Epithelial cell of umbilical artery (primary cell): Measurements from ENCODE around the gene ZNF77. TPM values are rescaled to one million over a fixed set of nuclear protein-coding genes. Genes with fewer than 3 reads are reported as not detected.

Experiments used
- total RNA-seq: library from RNA; depleted of rRNA; stranded (reverse); fragments of >200 nt; gene quantifications from 2 replicates; pipeline ENCODE4 v1.2.3, GENCODE V29; 2014

Gene ZNF77
- 9.7 and 16.3 TPM in 2 replicates for total RNA-seq

DNA sequence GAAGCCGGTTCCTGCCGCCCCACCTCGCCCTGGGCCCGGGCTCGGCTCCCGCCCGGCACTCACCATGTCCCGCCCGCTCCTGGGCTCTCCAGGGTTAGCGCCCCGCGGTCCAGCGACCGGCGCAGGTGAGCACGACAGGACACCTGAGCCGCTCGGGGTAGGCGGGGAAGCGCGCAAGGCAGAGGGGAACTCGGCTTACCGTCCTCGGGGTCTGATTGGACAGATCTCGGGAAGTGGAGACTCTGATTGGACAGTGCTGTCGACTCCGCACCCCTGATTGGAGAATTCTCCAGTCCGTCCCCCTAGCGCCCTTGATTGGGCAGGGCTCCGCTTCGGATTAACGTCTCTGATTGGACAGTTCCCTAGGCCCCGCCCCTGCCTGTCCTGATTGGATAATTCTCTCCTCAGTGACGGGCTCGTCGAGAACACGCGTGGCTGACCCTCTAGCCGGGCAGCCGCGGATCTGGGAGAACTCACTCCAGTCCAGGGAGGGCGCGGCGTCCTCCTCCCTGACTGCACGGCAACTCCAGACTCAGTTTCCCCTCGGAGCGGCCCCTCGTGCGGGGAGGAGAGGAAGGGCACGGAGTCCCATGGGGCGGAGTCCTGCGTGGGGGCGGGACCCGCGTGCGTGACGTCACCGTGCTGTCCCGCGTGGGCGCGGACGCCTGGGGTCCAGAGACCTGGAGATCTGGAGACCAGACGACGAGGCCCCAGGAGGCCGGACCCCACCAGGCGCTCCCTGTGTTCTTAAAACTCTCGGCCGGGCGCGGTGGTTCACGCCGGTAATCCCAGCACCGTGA, at the start of gene ZNF77:
ZNF77 (minus strand) TSS at position 197 of the 800 bp plus-strand sequence; CDS start at position 66, 131 bp downstream.

DNA sequence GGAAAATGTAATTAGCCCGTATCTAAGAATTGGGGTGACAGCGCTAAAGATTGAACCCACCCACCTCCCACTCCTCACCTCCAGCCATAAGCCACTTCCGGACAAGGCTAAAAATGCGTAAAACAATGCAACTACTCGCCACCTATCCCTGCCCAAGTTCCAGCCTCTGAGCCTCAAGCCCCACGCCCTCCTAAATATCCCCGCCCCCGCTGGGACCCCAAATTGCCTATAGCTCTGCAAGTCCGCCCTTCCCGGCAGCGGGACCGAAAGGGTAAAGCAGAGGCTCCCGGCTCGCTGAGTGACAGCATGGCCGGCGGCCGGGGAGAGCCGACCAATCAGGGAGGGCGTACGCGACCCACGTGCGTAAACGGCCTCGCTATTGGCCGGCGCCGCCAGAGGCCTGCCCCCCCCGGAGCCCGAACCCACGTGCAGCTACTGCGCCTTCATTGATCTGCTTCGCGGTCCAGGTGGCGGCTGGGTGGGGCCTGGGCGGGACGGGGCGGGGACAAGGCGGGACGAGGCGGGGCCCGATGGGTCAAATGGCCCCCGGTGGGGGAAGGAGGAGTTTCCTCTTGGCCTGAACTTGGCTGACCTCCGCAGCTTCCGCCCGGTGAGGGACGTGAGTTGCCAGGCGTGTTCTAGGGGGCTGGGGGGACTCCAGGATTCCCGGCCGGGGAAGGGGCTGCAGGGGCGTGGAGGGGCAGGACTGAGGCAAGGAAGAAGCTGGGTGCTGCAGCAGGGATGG, 32.4 kb upstream of the ZNF77 start, which contains the start of gene TLE6:
TLE6 (plus strand) TSS at position 564 of the 745 bp plus-strand sequence. CDS start 670 bp downstream, outside the sequence.

DNA sequence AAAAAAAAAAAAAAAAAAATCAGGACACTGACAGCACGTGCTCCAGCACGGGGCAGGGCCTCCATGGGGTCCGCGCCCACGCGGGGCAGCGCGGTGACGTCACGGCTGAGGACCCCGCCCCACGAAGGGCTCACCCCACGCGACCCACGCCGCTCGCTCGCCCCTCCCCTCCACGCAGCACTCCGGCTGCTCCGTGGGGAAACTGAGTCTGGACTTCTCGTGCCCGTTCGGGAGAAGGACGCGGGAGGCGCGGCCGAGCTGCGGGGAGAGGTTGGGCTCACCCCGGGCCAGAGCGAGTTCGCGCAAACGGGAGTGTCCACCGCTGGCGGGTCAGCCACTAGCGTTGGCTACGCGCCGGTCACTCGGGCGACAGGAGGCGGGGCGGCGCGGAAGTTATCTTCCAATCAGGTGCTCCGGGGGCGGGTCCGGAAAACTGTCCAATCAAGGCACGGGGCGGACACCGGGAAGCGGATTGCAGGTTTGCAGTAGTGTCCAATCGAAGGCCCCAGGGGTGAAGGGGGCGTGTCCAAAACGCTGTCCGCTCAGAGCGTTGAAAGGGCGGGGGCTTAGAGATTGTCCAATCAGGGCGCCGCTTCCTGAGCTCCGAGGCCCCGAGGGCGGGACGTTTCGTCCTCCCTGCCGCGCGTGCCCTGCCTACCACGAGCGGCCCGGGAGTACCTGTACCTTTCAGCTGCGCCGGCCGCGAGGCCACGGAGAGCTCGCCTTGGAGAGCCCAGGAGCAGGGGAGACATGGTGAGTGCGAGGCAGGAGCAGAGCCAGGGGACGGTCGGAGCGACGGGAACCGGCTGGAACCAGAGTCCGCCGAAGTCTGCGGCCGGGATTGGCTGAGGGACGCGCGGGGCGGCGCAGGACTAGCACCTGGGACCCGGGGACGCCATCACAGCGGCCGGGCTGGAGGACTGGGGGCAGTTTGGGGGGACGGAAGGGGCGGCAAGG, 44.2 kb downstream of the ZNF77 start, which contains the start of gene ZNF57:
ZNF57 (plus strand) TSS at position 633 of the 957 bp plus-strand sequence; CDS start at position 751, 118 bp downstream.

Other genes starting within 250 kb of the ZNF77 start
- 0.32 TPM in 1 of 2 replicates, not detected in the other for gene GNG7, start 242.3 kb downstream of the ZNF77 start, total RNA-seq
- under 0.01 TPM in 1 of 2 replicates, not detected in the other for gene DIRAS1, start 223.6 kb downstream of the ZNF77 start, total RNA-seq
- gene SLC39A3, start 205.0 kb downstream of the ZNF77 start, total RNA-seq = 19.5 and 24.3 TPM in 2 replicates
- 36.5 and 44.2 TPM in 2 replicates for gene SGTA, start 161.7 kb downstream of the ZNF77 start, total RNA-seq
- 86.1 and 119 TPM in 2 replicates for gene THOP1, start 159.5 kb downstream of the ZNF77 start, total RNA-seq
- 2.6 TPM in 2 replicates for gene ZNF554, start 125.1 kb downstream of the ZNF77 start, total RNA-seq
- gene ZNF555, start 103.5 kb downstream of the ZNF77 start, total RNA-seq = 3.9 and 6.8 TPM in 2 replicates
- not detected in 2 replicates for gene ZNF556, start 77.6 kb downstream of the ZNF77 start, total RNA-seq
- 4.9 and 6.8 TPM in 2 replicates for gene ZNF57, start 44.0 kb downstream of the ZNF77 start, total RNA-seq
- 4.9 and 7.1 TPM in 2 replicates for gene TLE6, start 32.6 kb upstream of the ZNF77 start, total RNA-seq
- 16.3 and 19.5 TPM in 2 replicates for gene TLE2, start 84.3 kb upstream of the ZNF77 start, total RNA-seq
- 59.9 and 89.3 TPM in 2 replicates for gene TLE5, start 117.5 kb upstream of the ZNF77 start, total RNA-seq
- 75.0 and 86.3 TPM in 2 replicates for gene GNA11, start 149.4 kb upstream of the ZNF77 start, total RNA-seq
- gene GNA15, start 191.1 kb upstream of the ZNF77 start, total RNA-seq = under 0.01 and 0.15 TPM in 2 replicates
- gene S1PR4, start 233.8 kb upstream of the ZNF77 start, total RNA-seq = 1.8 and 2.3 TPM in 2 replicates
- gene NCLN, start 241.0 kb upstream of the ZNF77 start, total RNA-seq = 47.7 and 49.2 TPM in 2 replicates